GM12875 (cell line): Measurements from ENCODE around the gene LRBA.
"Not testable (repeated sequence)": the region's sequence is repeated elsewhere in the genome, so short reads cannot be mapped to it uniquely, and the experiment has no call there.

ENCODE experiments used
- H3K4me3 ChIP-seq: one replicate; pipeline ENCODE4 v1.5.1; 2011; ENCODE audit warnings: low read depth, low read length, control low read depth
- TF ChIP-seq, protein P1 (sequence below): IDR thresholded peaks from 2 replicates; pipeline ENCODE4 v1.5.1; 2011; ENCODE audit warnings: low read depth, mild to moderate bottlenecking, control low read depth, inconsistent platforms, low read length, moderate library complexity, borderline replicate concordance; ENCODE audit not compliant: insufficient read depth

Gene LRBA

DNA sequence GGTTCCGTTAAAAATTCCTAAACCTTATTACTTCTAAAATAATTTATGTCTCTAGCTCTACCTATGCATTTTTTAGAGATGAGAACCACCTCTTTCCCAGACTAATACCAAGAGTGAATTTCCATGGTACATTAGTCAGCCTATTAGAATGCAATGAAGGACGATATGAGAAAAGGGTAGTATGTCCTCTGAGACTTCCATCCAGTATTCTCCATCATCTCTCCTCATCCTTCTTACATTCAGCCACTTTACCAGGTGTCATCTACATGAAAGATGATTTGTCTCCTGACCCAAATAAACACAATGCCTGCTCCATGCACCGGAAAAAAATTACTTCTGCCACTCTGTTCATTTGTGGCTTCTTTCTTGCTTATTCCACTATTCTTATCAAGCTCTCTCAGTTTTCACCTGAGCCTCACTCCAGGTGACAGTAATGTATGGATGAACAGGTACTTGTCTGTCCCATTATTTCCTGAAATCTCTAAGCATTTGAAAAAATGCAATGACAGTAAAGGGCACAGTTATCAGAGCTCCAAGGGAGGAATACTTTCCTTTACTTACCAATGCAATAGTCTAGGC, 335.2 kb downstream of the LRBA start:
- no peak overlapping the region for H3K4me3 ChIP-seq
- TF ChIP-seq, protein P1, sequence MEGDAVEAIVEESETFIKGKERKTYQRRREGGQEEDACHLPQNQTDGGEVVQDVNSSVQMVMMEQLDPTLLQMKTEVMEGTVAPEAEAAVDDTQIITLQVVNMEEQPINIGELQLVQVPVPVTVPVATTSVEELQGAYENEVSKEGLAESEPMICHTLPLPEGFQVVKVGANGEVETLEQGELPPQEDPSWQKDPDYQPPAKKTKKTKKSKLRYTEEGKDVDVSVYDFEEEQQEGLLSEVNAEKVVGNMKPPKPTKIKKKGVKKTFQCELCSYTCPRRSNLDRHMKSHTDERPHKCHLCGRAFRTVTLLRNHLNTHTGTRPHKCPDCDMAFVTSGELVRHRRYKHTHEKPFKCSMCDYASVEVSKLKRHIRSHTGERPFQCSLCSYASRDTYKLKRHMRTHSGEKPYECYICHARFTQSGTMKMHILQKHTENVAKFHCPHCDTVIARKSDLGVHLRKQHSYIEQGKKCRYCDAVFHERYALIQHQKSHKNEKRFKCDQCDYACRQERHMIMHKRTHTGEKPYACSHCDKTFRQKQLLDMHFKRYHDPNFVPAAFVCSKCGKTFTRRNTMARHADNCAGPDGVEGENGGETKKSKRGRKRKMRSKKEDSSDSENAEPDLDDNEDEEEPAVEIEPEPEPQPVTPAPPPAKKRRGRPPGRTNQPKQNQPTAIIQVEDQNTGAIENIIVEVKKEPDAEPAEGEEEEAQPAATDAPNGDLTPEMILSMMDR = no peak

DNA sequence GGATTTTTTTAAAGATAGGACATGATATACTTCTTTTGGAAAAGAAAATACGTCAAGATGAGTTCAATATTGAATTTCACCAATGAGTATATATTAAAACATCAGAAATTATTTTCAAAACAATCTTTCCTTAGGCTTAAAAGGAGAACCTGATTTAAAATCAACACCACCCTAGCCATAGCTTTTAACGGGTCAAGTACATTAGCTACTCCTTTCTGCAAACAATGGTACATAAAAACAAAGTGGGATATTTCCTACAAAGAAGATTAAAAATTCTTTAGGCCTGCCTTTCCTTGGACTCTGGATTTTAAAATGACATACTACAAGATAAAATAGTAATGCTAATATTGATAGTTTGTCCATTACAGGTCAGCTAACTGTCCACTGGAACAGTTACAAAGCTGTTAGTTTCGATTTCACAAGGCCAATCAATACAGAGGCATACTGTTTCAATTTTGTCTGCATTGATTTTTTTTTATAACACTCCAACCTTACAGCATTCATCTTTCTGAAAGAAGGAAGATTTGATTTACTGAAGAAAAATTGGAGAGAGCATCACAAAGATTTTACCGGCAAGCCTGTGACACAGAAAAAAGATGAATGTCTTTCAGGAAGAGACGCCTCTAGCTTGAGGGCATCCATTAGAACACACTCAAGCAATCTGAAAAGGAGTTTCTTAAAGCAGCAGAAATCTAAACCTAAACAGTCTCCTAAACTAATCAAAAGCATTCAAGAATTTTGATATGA, 335.9 kb downstream of the LRBA start:
- TF ChIP-seq, protein P1 = no peak
- no peak overlapping the region for H3K4me3 ChIP-seq

DNA sequence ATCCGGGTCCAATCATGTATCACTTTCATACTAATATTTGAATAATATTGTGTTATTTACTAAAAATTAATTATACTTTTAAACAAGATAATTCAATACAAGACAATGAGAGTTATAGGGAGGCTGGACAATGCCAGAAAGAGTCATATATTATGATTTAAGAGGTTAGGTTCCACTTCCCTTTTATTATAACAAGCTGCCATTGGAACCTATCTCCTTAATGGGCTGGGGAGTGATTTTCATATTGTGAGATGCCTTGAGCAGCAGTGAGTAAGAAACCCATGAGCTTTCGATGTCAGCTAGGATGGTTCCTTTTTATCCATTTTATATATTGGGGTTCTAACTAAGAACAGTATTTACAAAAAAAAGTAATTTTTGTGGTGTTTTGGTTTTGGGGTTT, 341.3 kb downstream of the LRBA start:
- H3K4me3 ChIP-seq = no peak overlapping the region
- TF ChIP-seq, protein P1 = no peak

DNA sequence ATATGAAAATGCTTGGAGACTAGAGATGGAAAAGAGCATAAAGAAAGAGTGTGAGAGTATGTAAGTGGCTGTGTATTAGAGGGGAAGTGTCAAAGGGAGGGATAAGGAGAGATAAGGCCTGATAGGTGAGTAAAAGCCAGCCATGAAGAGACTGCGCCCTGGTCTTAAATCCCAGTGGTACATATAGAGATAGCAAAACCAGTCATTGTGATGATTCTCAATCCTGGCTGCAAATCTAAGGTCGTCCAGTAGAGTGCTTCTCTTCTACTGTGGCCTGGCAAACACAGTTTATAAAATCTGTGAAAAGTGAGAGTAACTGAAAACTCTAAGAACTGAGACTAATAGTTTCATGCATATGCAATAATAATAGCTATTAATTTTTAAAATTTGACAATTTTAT, 346.3 kb downstream of the LRBA start:
- H3K4me3 ChIP-seq = no peak overlapping the region
- TF ChIP-seq, protein P1 = no peak

DNA sequence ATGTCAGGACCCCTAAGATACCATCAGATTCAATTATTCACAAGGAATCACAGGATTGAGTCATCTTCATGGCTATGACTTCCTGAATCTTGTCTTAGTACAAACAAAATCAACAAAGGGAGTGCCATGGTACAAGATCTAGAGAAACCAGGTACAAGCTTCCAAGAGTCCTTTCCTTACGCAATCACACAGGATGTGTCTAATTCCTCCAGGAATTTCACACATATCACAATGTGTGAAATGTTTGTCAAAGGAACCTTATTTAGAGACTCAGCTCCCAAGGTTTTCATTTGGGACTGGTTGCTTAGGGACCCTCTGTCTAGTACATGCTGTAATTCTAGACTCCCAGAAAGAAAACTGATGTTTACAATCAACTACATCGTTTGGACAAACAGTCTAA, 350.1 kb downstream of the LRBA start:
- TF ChIP-seq, protein P1 = no peak
- no peak overlapping the region for H3K4me3 ChIP-seq

DNA sequence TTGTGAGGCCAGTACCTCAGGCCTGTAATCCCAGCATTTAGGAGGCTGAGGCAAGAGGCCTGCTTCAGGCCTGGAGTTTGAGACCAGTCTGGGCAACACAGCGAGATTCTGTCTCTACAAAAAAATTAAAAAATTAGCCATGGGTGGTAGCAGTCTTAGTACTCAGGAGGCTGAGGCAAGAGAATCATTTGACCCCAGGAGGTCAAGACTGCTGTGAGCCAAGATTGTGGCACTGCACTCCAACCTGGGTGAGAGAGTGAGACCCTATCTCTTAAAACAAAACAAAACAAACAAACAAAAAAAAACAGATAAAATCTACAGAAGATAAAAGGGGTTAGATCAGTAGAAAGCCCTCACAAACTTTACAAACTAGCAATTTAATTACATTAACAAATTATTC, 352.4 kb downstream of the LRBA start:
- H3K4me3 ChIP-seq = no peak overlapping the region
- TF ChIP-seq, protein P1 = no peak

DNA sequence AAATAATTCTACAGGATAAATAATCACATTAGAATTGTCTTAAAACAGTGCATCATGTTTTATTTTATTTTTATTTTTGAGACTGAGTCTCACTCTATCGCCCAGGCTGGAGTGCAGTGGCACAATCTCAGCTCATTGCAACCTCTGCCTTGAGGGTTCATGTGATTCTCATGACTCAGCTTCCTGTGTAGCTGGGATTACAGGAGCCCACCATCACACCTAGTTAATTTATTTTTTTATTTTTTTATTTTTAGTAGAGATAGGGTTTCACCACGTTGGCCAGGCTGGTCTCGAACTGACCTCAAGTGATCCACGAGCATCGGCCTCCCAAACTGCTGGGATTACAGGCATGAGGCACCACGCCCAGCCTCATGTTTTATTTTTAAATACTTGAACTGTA, 353.5 kb downstream of the LRBA start:
- H3K4me3 ChIP-seq = not testable (repeated sequence)

DNA sequence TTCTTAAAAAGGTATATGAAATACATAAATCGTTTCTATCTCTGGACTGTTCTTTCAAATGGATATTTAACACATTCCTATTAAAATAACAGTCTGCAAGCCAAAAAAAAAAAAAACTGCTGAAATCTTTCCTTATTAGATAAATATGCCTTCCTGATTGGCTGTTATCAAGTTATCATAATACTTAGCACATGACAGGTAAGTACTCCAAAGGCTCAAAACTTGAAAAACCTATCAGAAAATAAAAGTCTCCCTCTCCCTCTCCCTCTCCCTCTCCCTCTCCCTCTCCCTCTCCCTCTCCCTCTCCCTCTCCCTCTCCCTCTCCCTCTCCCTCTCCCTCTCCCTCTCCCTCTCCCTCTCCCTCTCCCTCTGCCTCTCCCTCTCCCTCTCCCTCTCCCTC, 356.8 kb downstream of the LRBA start:
- H3K4me3 ChIP-seq = not testable (repeated sequence)
